NK-92 treated with Interleukin-12 subunit alpha and Interleukin-12 subunit beta, amount 100 ng/mL, for 24 hours (cell line): Measurements from ENCODE around the gene SOCS1.

ENCODE experiments used
- DNase-seq: peaks from one replicate; lab custom pipeline; 2025; lab: John Stamatoyannopoulos, UW

Gene SOCS1

DNA sequence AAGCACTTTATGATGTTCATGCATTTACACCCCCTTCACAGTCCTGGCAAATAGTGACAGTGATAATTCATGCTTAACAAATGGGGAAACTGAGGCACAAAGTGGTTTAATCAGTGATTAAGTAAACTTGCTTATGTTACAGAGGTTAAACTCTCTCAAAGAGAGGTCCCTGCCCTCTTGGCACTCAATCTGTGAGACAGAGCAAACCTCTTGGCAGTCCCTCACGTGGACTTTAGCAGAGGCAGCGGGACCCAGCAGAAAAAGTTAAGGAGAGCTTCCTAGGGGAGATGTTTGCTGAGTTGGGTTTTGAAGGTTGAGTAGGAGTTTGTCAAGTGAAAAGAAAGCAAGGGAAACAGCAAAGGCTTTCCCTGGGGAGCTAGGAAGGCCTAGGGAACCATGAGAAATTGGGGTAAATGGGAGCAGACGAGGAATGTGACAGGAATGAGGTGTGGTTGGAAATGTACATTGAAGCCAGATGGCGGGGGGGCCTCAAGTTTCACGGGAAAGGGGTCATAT, 10.7 kb downstream of the SOCS1 start:
- no peak for DNase-seq

DNA sequence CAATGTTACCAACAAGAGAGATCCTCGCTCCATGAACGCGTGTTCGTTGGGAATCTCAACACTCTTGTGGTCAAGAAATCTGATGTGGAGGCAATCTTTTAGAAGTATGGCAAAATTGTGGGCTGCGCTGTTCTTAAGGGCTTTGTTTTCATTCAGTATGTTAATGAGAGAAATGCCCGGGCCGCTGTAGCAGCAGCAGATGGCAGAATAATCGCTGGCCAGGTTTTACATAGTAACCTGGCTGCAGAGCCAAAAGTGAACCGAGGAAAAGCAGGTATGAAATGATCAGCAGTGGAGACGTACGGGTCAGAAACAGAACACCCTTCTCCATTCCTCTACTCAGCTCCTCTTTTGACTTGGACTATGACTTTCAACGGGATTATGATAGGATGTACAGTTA, 13.3 kb downstream of the SOCS1 start:
- DNase-seq = no peak

DNA sequence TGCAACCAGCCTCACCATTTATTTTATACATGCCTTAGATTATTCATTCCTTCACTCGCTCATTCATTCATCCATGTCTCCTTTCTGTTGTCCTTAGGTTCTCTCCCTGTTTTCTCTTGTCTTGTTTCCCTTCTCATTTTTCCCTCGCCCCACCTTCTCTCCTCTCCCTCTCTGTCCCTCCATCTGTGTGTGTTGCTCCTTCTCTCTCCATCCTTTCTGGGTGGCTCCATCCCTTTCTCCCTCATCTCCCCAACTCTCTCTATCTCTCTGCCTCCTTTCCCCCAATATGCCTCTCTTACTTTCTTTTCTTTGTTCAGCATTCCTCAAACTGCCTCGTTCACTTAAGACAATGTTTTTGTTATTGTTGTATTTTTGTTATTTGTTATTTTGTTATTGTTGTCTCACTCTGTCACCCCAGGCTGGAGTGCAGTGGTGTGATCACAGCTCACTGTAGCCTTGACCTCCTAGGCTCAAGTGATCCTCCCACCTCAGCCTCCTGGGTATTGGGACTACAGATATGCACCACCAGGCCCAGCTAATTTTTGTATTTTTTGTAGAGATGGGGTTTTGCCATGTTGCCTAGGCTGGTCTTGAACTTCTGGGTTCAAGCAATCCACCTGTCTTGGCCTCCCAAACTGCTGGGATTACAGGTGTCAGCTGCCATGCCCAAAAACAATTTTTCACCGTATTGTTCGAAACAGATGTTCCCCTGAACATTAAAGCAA, 14.4 kb downstream of the SOCS1 start:
- no peak for DNase-seq

DNA sequence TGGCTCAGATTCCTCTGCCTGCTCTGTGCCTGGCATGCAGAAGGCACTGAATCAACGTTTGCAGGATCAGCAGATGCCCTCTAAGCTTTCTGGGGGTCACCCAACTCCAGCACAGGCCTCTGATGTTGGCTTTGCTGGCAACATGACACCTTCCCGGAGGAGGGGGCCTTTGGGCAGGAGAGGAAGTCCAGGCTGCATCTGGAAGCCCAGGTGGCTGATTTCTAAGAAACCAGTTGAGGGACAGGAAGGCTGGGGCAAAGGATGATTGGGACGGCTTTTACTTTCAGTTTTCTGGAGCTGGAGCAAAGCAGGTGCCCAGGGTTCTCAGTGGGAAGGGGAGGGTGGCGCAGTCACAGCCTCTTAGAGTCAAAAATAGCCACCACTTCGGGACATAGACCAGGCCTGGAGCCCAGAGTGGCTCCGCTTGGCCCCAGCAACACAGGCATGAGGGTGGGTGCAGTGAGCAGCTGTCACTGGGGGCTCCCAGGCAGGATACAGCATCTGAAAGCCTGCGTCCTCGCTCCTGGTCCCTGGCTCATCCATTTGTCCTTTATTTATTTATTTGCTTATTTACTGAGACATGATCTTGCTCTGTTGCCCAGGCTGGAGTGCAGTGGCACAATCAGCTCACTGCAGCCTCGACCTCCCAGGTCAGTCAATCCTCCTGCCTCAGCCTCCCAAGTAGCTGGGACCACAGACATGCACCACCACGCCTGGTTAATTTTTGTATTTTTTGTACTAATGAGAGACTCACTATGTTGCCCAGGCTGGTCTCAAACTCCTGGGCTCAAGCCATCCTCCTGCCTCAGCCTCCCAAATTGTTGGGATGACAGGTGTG, 15.1 kb downstream of the SOCS1 start:
- no peak for DNase-seq

DNA sequence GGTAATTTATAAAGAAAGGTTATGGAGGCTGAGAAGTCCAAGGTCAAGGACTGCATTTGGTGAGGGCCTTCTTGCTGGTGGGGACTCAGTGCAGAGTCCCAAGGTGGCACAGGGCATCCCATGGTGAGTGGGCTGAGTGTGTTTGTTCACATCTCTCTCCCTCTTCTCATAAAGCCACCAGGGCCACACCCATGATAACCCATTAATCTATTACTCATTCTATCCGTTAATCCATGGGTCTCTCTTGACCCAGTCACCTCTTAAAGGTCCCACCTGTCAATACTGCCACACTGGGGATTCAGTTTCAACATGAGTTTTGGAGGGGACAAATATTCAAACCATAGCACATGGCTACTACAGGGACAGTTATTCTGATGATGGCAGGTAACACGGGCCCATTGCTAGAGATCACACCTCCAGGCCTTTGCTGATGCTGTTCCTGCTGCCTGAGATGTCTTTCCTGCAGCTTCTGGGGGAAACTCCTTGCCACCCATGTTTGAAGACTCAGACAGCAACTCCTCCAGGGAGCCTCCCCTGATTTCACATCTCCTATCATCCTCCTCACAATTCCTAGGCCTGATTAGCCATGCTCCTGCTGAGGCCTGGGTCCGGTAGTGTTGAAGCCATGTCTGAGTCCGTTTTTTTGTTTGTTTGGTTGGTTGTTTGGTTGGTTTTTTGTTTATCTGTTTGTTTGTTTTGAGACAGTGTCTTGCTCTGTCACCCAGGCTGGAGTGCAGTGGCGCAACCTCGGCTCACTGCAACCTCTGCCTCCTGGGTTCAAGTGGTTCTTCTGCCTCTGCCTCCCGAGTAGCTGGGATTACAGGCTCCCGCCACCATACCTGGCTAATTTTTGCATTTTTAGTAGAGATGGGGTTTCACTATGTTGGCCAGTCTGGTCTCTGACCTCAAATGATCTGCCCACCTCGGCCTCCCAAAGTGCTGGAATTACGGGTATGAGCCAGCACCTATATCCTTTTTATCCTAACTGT, 16.1 kb downstream of the SOCS1 start:
- DNase-seq = no peak

DNA sequence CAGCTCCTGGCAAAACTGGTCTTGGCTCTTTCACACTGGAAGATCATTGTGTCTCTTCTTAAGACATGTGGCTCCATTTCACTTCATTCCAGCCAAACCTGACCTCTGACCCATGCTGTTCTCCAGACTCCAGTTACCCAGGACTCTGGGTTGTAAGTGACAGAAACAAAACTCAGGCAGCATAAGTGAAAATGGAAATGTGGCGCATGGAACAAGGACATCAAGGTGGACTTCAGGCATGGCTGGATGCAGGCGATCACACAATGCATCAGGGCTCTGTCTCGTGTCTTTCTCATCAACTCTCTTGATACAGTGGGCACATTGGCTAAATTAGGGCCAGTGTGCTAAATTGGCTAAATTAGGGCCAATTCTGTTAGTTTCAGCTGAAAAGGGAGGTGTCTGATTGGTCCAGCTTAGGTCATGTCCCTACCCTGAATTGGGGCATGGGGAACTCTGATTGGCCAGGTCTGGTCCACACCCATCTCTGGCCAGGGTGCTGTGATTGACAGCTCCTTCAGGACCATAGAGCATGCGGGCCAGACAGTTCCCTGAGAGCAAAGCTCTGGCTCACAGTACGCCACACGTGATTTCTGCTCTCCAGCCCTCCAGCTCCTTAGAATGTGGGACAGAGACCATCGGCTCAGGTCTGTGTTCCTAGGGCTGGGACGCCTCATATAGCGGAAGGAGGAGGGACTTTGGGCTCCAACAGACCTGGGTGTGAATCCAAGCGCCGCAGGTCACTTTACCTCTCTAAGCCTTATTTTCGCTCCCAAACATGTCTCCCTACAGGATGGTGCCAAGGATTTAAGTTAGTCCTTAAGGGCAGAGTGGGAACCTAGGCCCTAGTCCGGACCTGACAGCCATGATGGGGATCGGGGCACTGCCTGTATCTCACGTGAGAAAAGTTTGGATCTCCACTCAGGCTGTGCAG, 17.5 kb downstream of the SOCS1 start:
- no peak for DNase-seq

DNA sequence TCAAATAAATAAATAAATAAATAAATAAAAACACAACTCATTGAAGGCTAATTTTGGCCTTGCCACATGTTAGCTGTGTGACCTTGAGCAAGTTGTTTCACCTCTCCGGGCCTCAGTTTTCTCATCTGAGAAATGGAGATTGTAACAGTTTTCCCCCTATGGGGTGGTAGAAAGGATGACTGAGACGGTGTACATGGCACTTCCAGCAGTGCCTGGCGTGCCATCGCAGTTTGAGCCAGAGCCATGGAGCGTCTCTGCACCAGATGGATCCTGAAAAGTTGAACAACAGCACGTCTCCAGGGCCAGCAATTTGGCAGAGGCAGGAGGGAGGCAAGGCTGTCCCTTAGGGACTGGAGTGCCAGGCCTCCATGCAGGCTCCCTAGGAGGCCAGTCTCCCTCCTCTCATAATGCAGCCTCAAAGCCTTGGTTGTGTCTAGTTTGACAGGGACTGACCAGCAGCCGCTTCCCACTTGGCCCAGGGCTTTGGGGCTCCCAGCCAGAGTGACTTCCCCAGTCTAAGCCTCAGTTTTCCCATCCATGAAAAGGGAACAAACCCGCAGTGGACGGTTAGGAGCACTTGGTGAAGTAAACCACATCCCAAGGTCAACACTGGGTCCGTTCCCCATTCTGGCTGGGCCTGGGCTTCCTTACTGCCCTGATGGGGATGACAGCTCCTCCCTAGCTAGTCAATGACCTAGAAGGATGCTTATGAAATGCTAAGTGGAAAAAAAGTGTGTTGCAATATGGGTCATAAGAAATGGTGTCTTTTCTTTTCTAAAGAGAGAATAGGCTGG, 19.3 kb downstream of the SOCS1 start:
- no peak for DNase-seq

DNA sequence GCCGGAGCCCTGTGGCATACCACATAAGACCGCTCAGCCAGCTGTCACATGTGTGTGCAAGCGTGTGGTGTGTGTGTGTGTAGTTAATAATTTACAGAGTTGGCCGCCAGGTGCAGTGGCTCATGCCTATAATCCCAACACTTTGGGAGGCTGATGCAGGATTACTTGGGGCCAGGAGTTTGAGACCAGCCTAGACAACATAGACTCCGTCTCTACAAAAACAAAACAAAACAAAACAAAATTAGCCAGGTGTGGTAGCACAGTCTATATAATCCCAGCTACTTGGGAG, 20.4 kb downstream of the SOCS1 start:
- no peak for DNase-seq

DNA sequence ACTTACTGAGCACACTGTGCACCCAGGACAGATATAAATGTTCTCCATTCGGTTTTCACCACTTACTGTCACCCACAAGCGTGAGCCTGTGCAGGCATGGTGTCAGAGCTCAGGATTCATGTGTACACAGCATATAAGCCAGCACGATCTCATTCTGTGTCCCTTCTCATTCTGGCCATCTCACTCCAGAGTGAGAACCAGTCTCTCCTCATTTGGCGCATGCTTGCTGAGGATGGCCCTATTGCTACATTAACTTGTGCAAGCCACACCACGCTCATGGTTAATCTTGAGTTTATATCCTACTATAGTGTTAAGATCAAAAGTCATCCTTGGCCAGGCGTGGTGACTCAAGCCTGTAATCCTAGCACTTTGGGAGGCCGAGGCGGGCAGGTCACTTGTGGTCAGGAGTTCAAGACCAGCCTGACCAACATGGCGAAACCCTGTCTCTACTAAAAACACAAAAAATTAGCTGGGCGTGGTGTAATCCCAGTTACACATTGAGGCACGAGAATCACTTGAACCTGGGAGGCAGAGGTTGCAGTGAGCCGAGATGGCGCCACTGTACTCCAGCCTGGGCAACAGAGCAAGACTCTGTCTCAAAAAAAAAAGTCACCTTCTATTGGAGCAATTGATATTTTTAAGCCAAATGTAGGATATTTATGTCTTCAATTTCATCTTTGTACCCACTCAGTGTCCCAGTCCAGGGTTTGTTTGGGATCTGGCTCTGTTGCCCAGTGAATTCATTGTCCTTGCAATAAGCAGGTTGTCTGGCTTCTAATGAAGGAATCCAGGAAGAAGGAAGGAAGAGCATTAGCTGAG, 20.9 kb downstream of the SOCS1 start:
- DNase-seq = no peak

DNA sequence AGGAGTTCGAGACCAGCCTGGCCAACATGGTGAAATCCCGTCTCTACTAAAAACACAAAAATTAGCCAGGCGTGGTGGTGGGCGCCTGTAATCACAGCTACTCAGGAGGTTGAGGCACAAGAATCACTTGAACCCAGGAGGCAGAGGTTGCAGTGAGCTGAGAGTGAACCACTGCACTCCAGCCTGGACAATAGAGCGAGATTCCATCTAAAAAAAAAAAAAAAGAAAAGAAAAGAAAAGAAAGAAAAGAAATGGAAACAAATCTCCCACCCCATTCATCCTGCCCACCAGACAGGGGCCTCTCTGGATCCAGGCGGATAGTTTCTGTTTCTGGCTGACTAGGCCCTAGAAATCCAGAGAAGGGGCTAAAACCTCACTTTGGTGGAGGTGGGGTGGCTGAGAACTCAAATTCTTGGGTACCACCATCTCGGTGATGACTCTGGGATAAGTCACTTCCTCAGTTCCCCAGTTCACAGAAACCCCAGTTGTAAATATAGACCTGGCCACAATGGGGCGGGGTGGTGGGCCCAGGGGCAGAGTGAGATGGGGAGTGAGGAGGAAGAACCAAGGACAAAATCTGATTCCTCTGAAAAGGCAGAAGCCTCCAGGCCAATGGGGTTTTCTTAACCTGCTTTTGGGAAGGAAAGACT, 22.2 kb downstream of the SOCS1 start:
- peak; percentile 47 for DNase-seq

DNA sequence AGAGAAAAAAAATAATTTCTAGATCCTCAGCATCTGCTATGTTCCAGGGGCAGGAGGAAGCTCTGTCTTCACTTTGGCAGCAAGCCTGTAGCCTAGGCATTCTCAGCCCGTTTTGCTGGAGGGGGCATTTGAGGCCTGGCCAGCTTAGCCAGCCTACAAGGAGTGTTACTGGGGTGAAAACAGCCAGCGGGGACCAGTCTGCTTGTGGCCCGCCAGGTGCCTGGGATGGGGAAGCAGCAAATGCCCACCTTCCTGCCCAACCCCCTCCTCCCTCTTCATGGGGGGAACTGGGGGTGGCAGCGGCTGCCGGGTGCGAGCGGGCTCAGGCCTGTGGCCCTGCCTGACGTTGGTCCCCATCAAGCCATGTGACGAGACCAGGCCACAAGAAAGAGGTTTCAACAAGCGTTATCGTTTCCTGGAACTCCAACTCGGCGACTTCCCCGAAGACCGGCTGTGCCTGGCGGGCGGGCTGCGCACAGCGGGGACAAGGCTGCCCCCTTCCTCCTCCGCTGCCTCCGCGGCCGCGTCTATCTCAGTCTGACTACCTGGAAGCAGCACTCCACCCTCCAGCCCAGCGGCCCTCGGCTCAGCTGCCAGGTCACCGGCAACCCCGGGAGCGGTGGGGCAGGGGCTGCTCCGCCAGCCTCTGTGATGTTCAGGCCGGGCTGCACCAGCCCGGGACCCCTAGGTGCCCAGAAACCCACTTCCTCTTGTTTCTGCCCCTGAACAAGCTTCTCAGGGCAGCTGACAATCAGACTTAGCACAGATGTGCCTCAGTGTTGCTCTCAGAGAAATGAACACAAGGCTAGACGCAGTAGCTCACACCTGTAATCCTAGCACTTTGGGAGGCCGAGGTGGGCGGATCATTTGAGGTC, 22.9 kb downstream of the SOCS1 start:
- DNase-seq = no peak

DNA sequence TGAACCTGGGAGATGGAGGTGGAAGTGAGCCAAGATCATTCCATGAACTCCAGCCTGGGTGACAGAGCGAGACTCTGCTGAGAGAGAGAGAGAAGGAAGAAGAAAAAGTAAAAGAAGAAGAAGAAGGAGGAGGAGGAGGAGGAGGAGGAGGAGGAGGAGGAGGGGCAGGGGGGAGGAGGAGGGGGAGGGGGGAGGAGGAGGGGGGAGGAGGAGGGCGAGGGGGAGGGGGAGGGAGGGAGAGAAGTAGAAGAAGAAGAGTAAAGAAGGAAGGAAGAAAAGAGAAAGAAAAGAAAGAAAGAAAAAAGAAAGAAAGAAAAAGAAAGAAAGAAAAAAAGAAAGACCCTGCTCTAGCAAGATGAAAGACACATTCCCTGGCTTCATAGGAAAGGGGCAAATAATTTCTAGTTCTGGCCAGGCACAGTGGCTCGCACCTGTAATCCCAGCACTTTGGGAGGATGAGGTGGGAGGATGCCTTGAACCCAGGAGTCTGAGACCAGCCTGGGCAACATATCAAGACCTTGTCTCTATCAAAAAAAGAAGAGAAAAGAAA, 23.6 kb downstream of the SOCS1 start:
- DNase-seq = no peak

DNA sequence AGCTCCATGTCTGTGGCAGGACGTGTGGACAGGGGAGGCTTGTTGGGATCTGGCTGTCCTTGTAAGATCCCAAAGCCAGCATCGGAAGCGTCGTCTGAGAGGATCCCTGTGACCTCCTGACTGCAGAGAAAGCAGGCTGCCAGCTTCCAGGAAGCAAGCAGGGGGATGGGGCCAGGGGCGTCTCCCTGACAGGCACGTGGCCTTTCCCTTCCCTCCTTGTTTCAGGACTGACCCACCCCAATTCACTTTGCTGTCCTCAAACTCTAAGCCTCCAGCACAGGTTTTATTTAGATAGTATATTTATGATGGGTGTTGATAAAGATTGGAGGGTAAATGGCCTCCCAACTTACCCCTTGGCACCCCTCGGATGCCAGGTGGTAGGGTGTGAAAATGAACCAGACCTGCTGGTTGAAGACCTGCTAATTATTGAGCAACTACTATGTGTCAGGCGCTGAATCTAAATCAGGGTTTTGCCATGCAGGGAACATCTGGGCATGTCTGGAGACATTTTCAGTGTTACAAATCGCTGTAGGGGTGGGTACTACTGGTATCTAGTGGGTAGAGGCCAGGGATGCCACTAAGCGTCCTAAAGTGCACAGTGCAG, 24.5 kb downstream of the SOCS1 start:
- DNase-seq = no peak

DNA sequence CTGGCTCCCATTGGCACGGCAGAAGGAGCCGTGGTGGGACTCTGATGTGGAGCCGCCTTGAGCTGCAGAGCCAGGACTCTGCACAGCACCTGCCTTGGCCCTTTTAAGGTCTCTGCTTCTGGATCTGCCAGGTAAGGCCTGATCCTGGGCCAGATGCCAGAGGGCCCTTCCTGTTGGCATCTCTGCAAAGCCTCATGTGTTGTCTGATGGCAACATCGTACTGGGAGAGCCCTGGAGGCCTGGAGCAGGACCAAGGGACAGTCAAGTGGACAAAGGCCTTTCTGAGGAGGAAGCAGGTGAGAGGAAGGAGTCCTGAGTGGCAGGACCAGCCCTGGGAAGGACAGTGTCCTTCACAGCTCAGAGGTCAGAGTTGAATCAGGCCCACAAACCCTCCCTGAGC, 26.1 kb downstream of the SOCS1 start:
- no peak for DNase-seq

DNA sequence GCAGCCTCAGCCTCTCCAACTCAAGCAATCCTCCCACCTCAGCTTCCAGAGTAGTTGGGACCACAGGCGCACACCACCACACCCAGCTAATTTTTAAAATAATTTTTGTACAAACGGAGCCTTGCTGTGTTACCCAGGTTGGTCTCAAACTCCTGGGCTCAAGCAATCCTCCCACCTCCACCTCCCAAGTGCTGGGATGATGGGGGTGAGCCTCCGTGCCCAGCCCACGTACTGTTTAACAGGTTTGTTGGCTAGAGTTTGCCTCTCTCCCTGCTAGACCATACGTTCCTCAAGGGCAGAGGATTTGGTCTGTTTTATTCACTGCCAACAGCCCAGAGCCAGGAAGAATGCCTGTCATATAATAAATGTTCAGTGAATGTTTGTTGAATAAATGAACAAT, 26.6 kb downstream of the SOCS1 start:
- DNase-seq = no peak

DNA sequence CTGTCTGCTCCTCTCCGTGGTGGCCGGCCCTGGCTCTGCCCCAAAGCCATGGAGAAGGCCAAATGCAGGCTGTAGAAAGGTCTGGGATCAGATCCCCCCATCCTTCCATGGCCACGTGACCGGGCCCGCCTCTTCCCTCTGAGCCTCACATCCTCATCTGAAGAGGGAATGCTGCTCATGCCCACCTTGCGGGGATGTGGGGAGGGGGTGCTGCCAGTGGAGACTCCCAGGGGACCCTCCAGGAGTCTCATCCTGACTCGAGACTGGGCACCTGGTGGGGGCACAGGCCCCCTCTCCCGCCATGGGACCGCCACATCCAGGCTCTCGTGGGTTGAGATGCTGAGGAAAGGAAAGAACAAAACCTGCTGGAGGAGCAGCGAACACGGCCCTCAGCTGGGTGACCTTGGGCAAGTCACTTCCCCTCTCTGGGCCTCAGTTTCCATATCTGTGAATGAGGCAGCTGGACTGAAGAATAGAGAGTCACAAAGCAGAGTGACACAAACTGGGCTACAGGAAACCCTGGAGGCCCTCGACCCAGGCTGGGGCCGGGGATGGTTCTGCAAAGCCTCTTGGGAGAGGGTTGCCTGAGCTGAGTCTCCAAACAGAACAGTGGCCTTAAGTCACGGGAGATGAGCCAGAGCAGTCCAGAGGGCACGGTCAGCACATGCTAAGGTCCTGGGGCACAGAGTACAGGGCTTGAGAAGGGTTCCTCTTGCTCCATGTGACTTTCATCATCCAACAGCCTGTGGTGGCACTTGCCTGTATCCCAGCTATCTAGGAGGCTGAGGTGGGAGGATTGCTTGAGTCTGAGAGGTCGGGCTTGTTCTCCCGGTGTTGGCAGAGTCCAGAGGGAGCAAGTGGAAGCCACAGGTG, 30.1 kb downstream of the SOCS1 start:
- DNase-seq = no peak
